Frontal cortex (tissue), 4 donors: ENCODE results near the gene MRRF. TPM values are rescaled to one million over a fixed set of nuclear protein-coding genes. Genes with fewer than 3 reads are reported as not detected.
A peak's percentile ranks its signal among the peaks of the same experiment; 100 is the strongest.

ENCODE experiments used
- DNase-seq, 2 donors: peaks; one replicate each; pipeline ENCODE4 v3.0.0; 2012; ENCODE audit warnings: low spot score in 2 of 2
- FAIRE-seq: peaks from 2 replicates; lab custom pipeline; 2012; peaks lifted over from hg19 to GRCh38; lab: Jason Lieb, UNC
- total RNA-seq: library from RNA; depleted of rRNA; stranded (reverse); fragments of >200 nt; gene quantifications from one replicate; pipeline ENCODE4 v1.2.3, GENCODE V29; 2014
- donor health status: control.
- donor health status: control.
- donor health status: control.

Gene MRRF
- total RNA-seq, 1 donor from 2014 or later: 24.5 TPM

DNA sequence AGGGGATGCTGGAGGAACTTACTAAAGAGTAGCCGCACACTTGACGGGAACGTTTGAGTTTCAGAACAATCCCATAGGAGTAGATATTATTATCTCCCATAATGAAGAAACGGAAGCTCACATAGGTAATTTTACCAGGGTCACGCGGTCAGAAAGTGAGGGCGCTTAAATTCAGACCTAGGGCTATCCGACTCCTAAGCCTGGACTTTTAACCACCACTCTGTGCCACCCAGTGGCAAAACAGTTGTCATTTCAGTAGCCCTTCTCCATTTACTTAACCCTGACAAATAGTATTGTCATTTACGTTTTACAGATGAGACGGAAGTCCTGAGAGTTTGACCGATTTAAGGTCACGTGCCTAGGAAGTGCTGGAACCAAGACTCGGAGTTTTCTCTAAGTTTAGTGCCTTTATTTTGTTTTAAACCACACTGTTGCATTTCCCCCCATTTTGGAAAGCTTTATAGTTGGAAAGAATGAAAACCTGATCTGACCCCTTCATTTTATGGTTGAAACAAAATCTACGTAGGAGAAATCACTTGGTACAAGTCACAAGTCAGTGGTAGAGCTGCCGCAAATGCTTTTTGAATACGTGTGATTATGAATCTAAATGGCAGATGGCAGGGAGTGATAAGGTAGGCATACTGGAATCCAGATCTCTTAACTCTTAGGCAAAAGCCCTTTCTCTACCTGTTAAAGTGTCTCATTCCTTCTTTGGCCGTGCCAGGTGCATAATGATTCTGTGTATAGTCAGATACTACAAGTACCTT lies 650 bp downstream of the MRRF start:
- no peak for FAIRE-seq
- peak; percentile 24 to 30 for DNase-seq

DNA sequence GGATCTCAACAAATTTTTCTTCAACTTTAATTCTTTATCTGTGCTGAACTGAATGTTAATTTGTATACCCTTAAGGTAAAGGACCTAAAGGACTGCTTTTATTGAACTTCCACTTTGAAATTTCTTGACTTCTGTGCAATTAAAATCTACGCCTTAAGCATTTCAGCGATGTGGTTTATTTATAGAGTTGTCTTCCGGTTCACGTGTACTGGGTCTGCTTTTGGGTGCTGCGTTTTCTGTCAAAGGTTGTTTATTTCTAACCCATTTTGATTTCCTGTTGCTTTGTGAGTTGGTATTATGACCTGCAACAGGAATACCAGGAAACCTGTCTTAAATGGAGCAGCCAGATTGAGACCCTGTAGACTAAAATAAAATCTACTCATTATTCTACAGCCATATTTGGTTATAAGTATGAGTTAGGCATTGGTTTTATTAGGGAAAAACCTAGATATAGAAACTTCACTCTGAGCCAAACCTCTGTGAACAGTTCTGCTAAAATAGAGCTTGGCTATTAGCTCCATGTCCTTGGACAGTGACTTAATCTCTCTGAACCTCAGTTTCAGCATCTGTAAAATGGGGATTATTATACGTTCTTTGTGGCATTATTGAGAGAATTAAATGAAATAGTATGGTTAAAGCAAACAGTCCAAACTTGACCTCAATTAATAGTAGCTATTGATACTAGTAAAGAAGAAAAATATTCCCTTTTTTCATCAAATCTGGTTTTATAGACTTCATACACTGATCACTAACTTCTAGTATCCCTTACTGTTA lies 3.5 kb downstream of the MRRF start:
- no peak for FAIRE-seq

DNA sequence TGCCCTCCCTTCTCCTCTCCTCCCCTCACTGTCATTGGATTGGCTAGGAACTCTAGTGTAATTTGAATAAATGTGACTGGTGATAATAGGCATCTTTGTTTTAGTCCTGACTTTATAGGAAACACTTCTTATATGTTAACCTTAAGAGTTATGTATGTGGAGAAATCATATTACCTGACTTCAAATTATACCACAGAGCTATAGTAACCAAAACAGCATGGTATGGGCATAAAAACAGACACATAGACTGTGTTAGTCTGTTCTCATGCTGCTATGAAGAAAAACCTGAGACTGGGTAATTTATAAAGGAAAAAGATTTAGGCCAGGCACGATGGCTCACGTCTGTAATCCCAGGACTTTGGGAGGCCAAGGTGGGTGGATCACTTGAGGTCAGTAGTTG lies 9.4 kb downstream of the MRRF start:
- no peak for DNase-seq
- no peak for FAIRE-seq

More for the DNA sequence above, 3.5 kb downstream of the MRRF start:
- no peak for DNase-seq

DNA sequence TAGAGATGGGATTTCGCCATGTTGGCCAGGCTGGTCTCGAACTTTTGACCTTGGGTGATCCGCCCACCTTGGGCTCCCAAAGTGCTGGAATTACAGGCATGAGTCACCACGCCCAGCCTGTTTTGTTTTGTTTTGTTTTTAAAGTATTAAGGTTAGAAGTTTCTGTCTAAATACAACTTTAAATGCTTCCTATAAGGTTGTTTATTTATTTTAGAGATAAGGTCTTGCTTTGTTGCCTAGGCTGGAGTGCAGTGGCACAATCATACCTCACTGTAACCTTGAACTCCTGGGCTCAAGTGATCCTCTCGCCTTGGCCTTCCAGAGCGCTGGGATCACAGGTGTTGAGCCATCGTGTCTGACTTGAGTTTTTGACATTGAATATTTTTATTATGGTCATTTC lies 11.4 kb downstream of the MRRF start:
- FAIRE-seq (no peak), DNase-seq (no peak)

DNA sequence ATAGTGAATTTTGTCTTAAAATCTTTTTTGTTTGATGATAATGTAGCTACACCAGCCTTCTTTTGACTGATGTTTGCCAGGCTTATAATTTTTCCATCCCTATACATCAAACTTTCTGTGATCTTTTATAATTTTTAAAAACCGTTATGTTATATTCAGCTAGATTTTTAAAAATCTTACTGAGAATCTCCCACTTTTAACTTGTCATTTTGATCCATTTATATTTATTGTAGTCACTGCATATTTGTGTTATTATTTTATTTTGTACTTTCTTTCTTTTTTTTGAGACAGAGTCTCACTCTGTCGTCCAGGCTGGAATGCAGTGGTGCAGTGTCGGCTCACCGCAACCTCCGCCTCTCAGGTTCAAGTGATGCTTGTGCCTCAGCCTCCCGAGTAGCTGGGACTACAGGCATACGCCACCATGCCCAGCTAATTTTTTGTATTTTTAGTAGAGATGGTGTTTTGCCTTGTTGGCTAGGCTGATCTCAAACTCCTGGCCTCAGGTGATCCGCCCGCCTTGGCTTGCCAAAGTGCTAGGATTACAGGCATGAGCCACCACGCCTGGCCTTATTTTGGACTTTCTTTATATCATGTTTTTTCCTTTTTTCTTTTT lies 12.7 kb downstream of the MRRF start:
- DNase-seq (no peak), FAIRE-seq (no peak)

DNA sequence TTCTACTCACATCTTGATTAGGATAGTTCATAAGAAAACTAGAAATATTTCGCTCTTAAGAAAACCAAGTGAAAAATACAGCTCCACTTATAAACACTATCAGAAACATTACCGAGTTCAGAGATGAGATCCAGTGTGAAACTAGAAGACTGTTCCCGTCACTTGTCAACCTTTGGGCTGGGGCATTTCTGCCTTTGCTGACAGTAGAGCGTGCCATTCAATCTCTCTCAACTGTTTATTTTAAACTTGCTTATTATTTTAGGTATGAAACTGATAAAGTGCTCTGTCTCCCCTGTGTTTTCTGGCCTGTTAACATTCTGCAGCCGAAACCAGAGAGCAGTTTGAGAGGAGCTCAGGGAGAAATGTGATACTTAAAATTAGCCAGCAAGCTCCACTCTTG lies 16.7 kb downstream of the MRRF start:
- DNase-seq (no peak), FAIRE-seq (no peak)

DNA sequence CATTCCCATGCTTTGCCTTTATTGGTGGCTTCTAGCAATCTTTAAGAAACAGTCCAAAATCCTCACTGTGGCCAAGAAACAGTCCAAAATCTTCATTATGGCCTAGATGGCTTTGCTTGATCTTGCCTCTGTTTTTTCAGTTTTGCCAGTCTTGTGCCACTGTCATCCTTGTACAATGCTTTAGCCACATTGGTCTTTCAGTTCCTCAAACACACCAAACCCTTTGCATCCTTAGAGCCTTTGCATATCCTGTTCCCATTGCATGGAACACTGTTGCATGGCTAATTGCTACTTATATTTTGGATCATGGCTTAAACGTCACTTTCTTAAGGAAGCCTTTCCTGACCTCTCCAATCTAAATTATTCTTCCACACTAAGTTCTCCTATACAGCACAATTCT lies 22.1 kb downstream of the MRRF start:
- DNase-seq (no peak), FAIRE-seq (no peak)

DNA sequence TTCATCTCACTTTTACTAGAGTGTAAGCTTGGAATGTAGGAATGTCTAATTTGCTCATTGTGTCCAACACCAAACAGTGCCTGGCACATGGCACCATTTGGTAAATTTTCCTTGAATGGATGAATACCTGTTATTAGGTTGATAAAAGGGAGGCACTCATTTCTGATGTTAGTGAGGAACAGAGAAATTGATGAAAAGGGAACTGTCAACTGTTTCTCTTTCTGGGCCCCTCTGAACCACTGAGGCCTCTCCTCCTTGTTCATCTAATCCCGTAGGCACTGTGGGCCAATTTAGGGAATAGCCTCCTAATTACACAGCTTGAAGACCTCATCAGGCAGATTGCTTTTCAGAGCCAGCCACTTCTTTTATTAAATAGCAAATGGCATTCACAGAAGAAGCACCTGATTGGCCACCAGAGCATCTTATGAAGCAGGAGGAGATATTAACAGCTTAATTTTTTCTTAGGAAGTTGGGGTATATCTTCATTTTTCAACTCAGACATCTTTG lies 22.6 kb downstream of the MRRF start:
- no peak for FAIRE-seq
- DNase-seq: no peak

DNA sequence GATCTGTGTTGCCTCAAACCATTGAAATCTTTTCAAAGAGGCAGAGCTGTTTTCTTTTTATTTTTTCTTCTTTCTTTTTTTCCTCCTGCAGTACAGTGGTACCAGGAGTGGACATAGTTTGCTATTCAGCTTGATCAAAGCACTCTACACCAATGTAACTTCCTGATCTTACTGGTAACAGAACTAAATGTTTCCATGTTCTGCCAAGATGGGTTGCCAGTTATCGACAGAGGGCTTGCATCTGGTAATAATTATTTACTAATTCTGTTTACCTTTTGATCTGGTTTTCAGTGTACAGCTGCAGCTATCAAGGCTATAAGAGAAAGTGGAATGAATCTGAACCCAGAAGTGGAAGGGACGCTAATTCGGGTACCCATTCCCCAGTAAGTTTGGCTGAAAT lies 26.8 kb downstream of the MRRF start:
- FAIRE-seq (no peak), DNase-seq (no peak)

DNA sequence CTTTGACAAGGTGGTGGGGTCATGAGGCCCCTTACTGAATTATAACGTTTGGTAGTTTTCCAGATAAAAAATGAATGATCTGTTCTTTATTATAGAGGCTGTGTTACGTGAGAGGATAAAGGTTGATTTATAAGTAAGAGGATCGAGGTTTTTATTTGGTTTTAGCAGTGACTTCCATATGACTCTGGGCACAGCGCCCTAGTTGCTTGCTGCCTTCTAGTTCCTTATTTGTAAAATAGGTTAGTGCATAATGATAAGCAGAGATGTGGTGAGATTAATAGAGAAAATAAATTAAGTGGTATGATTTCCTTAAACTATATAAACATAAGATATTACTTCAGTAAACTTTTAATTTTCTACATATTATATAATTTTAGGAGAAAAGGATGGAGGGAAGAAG lies 29.8 kb downstream of the MRRF start:
- DNase-seq (no peak), FAIRE-seq (no peak)

DNA sequence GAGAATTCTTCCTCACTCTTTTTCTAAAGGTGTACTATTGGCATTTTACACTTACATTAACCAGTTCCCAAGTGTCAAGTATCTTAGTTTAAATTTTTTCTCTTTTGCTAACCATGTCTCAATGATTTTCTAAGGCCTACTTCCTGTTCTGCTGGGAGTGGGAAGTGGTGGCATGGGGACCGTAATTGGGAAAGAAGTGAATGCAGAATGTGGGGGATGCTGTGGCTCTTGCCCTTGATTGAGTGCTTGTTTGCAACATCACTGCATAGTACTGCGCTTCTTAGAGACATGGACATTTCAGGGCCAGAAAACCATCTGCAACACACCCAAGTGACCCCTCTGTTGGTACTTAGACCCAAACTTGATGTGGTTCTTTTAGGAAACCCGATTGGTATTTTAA lies 32.8 kb downstream of the MRRF start:
- no peak for FAIRE-seq
- no peak for DNase-seq

DNA sequence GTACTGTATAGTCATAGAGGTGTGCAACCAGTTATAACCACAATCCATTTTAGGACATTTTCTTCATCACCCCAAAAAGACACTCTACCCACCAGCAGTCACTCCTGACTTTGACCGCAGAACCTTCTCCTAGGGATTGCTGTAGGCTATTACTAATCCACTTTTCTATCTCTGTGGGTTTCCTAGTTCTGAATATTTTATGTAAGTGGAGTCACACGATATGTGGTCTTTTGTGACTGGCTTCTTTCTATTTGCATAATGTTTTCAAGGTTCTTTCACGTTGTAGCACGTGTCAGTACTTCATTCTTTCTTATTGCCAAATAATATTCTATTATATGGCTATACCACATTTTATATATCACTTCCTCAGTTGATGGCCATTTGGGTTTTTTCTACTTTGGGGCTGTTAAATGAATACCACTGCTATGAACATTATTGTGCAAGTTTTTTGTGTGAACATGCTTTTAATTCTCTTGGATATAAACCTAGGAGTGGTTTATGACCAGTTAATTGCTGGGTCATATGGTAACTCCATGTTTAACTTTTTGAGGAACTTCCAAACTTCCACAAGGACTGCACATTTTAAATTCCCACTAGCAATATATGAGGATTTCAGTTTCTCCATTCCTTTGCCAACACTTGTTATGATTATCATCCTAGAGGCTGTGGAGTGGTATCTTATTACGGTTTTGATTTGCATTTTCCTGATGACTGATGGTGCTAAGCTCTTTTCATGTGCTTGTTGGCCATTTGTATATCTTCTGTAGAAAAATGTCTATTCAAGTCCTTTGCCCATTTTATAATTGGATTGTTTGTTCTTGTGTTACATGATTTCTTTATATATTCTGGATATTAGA lies 37.8 kb downstream of the MRRF start:
- no peak for FAIRE-seq
- DNase-seq: no peak

DNA sequence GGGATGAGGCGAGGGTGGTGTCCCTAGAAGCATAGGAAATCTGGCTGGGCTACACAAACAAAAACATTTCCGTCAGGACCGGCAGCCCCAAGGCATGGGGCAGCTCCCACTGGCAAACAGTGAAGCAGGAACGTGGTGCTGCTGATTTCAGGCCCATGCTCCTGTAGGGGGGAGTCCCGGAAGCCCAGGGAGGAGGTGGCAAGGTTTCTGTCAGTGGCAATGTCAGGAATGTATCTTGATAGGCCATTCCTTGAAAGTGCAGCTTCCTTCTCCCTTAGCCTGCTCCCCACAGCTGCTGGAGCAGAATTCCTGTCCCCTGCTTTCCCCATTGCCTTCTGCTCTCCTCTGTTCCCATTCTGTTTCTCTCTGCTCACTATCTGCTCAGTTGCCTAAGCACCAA lies 42.4 kb downstream of the MRRF start:
- no peak for FAIRE-seq
- no peak for DNase-seq

DNA sequence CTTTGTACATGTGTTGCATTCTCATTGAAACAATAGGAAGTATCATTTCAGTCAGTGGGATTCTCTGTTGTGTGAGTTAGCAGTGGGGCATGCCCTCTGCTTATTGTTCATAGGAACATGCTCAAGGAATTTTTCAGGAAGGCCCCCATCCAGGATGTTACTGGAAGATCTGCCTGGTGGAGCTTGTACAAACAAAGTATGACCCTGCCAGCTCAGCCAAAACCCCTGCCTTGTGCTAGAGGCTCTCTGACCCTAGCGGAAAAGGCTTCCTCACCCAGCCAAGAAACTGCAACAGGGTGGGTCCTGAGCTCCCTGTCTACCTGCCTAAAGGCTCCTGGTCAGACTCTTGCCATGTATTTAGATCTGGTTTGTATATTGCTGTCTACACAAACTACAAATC lies 43.2 kb downstream of the MRRF start:
- DNase-seq (no peak), FAIRE-seq (no peak)

DNA sequence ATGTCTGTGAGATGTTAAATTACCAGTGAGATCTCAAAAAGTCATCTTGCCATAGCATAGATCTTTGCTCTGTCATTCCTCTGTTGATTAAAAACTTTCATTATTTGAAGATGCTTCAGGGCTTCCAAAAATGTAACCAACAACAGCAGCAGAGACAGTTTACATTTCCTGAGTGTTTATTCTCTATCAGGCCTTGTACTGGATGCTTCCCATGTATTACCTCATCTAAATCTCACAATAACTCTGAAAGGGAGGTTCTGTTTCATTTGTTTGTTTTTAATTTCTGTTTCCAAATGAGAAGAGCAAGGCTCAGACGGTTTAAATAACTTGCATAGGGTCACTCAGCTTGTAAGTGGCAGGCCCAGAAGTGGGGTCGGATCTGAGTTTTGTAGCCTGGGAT lies 45.2 kb downstream of the MRRF start:
- FAIRE-seq (no peak), DNase-seq (no peak)

DNA sequence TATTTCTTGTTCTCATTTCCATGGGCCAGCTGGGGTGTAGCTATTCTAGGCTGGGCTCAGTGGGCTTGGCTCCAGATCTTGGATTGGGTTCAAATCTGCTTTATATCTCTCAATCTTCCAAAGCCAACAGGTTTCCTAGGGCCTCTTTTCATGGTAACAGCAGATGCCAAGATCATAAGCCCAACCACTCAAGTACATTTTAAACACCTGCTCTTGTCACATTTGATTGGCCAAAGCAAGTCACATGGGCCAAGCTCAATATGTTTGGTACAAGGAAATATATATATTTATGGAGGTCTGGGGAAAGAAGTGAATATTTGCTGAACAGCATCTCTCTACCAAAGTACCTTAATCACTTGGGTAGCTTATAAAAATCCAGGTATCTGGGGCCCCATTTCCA lies 49.5 kb downstream of the MRRF start:
- FAIRE-seq: no peak
- DNase-seq: no peak

DNA sequence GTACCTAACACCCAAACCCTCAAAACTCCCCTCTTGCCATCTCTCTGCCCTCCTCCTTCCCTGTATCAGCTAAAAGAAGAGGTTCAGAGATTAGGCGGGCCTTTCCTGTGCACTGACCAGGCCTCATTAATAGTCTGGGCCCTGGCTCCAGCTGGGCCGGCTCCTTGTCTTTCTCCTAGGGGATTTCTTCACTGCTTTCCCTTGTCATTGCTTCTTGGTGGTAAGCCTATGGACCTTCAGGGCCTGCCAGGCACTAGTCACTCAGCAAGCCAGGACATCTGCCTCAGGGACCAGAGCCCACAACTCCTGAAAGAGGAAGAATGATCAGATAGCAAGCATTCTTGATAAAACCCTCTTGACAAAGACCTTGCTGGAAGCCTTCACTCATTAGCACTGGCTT lies 50.9 kb downstream of the MRRF start:
- DNase-seq: no peak
- no peak for FAIRE-seq

DNA sequence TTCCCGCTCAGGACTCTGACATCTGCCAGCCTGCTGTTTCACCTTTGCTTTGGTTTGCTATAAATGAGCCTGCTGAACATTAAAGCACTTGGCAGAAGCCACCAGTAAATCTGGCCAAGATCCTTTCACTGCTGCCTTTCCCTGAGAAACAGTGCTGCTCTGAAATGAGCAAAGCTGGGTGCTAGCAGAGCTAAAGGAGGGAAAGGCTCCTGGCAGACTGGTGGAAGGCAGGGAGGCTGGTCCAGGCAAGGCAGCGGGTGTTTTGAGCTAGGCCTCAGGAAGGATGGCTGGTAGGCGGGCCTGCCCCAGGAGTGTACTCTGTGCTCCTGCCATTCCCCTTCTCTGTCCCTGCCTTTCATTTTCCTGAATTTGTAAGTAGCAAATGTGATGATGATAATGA lies 53.6 kb downstream of the MRRF start:
- FAIRE-seq (no peak), DNase-seq (no peak)

DNA sequence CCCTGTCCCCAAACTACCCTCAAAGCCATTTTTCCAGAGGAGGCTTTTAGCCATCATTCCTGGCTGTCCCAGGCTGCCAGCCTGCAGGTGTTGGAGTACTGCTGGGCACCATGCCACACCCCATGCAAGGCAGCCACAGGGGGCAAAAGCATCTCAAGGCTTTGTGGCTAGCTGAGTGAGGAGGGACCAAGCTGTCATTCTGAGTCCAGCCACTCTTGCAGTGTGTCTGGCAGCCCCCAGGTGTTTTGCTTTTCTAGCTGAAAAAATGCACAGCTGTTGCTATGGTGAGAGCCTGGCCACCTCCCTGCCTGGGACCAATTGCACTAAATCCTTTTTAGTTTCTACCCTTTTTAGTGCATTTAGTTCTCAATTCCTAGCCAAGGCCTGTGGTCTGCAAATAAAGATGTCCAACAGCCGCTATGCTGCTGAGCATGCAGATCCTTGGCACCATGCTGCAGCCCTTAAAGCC lies 55.8 kb downstream of the MRRF start:
- no peak for DNase-seq
- FAIRE-seq: no peak

DNA sequence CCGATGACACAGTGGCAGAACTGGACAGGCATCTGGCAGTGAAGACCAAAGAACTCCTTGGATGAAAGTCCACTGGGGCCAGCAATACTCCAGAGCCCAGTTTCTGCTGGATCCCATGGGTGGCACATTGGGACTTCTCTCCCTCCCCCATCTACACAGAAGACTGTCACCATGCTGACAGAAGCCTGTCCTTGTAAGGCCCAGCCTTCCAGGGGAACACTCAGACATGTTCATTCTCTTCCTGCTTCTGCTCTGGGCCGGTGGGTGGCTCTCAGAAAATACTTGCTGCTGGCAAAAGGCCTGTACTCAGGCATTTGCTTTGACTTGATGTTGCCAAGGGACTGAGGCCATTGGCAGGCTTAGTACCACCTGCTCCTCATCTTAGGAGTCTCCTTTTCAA lies 57.9 kb downstream of the MRRF start:
- FAIRE-seq (no peak), DNase-seq (no peak)
